ENCODE results near the gene TMEM92.

The TMEM92 gene

GRCh38 chr17:50278526-50279180 is 4.4 kb downstream of the TMEM92 start:
- no peak overlapping the region for H3K27ac ChIP-seq
- TF ChIP-seq CTCF (IDR thresholded peaks at IDR 0.05) (no peak), ZFX (IDR thresholded peaks at IDR 0.05; ENCODE audit: borderline replicate concordance) (no peak)

GRCh38 chr17:50279181-50279526 is 4.9 kb downstream of the TMEM92 start:
- H3K27ac ChIP-seq: no peak overlapping the region
- no peak for TF ChIP-seq CTCF (IDR thresholded peaks at IDR 0.05)
- TF ChIP-seq ZFX (IDR thresholded peaks at IDR 0.05; ENCODE audit: borderline replicate concordance): no peak

- no peak overlapping the region for H3K27ac ChIP-seq
- no peak for TF ChIP-seq CTCF (IDR thresholded peaks at IDR 0.05)
- no peak for TF ChIP-seq ZFX (IDR thresholded peaks at IDR 0.05; ENCODE audit: borderline replicate concordance)
Observed at GRCh38 chr17:50279639-50280038, 5.4 kb downstream of the TMEM92 start.

GRCh38 chr17:50280068-50280467 is 5.8 kb downstream of the TMEM92 start:
- no peak overlapping the region for H3K27ac ChIP-seq
- no peak for TF ChIP-seq CTCF (IDR thresholded peaks at IDR 0.05)
- TF ChIP-seq ZFX (IDR thresholded peaks at IDR 0.05; ENCODE audit: borderline replicate concordance): no peak

- no peak overlapping the region for H3K27ac ChIP-seq
Observed at GRCh38 chr17:50280801-50281441, 6.7 kb downstream of the TMEM92 start.

GRCh38 chr17:50281739-50282401 is 7.6 kb downstream of the TMEM92 start:
- TF ChIP-seq CTCF (IDR thresholded peaks at IDR 0.05): no peak
- no peak for TF ChIP-seq ZFX (IDR thresholded peaks at IDR 0.05; ENCODE audit: borderline replicate concordance)

More at GRCh38 chr17:50280801-50281441, 6.7 kb downstream of the TMEM92 start:
- TF ChIP-seq CTCF (IDR thresholded peaks at IDR 0.05) (no peak), ZFX (IDR thresholded peaks at IDR 0.05; ENCODE audit: borderline replicate concordance) (no peak)

GRCh38 chr17:50283246-50283645 is 9.0 kb downstream of the TMEM92 start:
- no peak overlapping the region for H3K27ac ChIP-seq
- no peak for TF ChIP-seq ZFX (IDR thresholded peaks at IDR 0.05; ENCODE audit: borderline replicate concordance)
- TF ChIP-seq CTCF (IDR thresholded peaks at IDR 0.05): no peak

More at GRCh38 chr17:50281739-50282401, 7.6 kb downstream of the TMEM92 start:
- H3K27ac ChIP-seq: no peak overlapping the region
